Measurements from ENCODE around the gene CDCP1.

- TF ChIP-seq, protein P1, sequence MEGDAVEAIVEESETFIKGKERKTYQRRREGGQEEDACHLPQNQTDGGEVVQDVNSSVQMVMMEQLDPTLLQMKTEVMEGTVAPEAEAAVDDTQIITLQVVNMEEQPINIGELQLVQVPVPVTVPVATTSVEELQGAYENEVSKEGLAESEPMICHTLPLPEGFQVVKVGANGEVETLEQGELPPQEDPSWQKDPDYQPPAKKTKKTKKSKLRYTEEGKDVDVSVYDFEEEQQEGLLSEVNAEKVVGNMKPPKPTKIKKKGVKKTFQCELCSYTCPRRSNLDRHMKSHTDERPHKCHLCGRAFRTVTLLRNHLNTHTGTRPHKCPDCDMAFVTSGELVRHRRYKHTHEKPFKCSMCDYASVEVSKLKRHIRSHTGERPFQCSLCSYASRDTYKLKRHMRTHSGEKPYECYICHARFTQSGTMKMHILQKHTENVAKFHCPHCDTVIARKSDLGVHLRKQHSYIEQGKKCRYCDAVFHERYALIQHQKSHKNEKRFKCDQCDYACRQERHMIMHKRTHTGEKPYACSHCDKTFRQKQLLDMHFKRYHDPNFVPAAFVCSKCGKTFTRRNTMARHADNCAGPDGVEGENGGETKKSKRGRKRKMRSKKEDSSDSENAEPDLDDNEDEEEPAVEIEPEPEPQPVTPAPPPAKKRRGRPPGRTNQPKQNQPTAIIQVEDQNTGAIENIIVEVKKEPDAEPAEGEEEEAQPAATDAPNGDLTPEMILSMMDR (IDR thresholded peaks at IDR 0.05), result no peak
- no peak for TF ChIP-seq POLR2A (IDR thresholded peaks at IDR 0.05; ENCODE audit: low read depth)
These were observed 42.8 kb downstream of the CDCP1 start for GRCh38 chr3:45103334-45103733.
